GM23248 (cell line): Measurements from ENCODE around the gene RALGDS. TPM values are rescaled to one million over a fixed set of nuclear protein-coding genes. Genes with fewer than 3 reads are reported as not detected.
A peak's percentile ranks its signal among the peaks of the same experiment; 100 is the strongest.

Experiments used
- DNase-seq: peaks from one replicate; pipeline ENCODE4 v3.0.0-alpha.2; 2015
- H2AFZ ChIP-seq: fragments of 200-600 bp; sonication (generic); 2 replicates; pipeline ENCODE4 v1.6.1; 2016; ENCODE audit warnings: antibody characterized with exemption
- H3F3A ChIP-seq: fragments of 200-600 bp; sonication (generic); 2 replicates; pipeline ENCODE4 v1.6.1; 2016; ENCODE audit warnings: mild to moderate bottlenecking, antibody characterized with exemption, mixed run types; ENCODE audit not compliant: insufficient read depth
- H3K27ac ChIP-seq: fragments of 200-600 bp; sonication (generic); 2 replicates; pipeline ENCODE4 v1.5.1; 2016; ENCODE audit warnings: mild to moderate bottlenecking
- H3K27me3 ChIP-seq: fragments of 200-600 bp; sonication (generic); replicated peaks from 2 replicates; pipeline ENCODE4 v1.6.1; 2016; ENCODE audit warnings: mild to moderate bottlenecking; ENCODE audit not compliant: insufficient read depth
- H3K36me3 ChIP-seq: fragments of 200-600 bp; sonication (generic); 2 replicates; pipeline ENCODE4 v1.6.1; 2016; ENCODE audit warnings: low read depth, mild to moderate bottlenecking
- H3K4me1 ChIP-seq: fragments of 200-600 bp; sonication (generic); 2 replicates; pipeline ENCODE4 v1.6.1; 2016; ENCODE audit warnings: mild to moderate bottlenecking; ENCODE audit not compliant: insufficient read depth
- H3K4me2 ChIP-seq: fragments of 200-600 bp; sonication (generic); one replicate; pipeline ENCODE4 v1.6.1; 2016; ENCODE audit warnings: mild to moderate bottlenecking; ENCODE audit not compliant: unreplicated experiment
- H3K4me3 ChIP-seq: fragments of 200-600 bp; sonication (generic); 2 replicates; pipeline ENCODE4 v1.5.1; 2016; ENCODE audit warnings: mild to moderate bottlenecking
- H3K79me2 ChIP-seq: fragments of 200-600 bp; sonication (generic); 2 replicates; pipeline ENCODE4 v1.6.1; 2016; ENCODE audit warnings: mild to moderate bottlenecking; ENCODE audit not compliant: insufficient read depth
- H3K9ac ChIP-seq: fragments of 200-600 bp; sonication (generic); 2 replicates; pipeline ENCODE4 v1.6.1; 2016; ENCODE audit warnings: mild to moderate bottlenecking
- H3K9me2 ChIP-seq: fragments of 200-600 bp; sonication (generic); 2 replicates; pipeline ENCODE4 v1.6.1; 2016; ENCODE audit warnings: mixed run types, mild to moderate bottlenecking, moderate library complexity; ENCODE audit not compliant: insufficient read depth
- H3K9me3 ChIP-seq: fragments of 200-600 bp; sonication (generic); one replicate; pipeline ENCODE4 v1.6.1; 2017; ENCODE audit warnings: low read depth
- H4K20me1 ChIP-seq: fragments of 200-600 bp; sonication (generic); 2 replicates; pipeline ENCODE4 v1.6.0; 2016; ENCODE audit not compliant: insufficient read depth
- EZH2 ChIP-seq: fragments of 200-600 bp; sonication (generic); IDR thresholded peaks from 2 replicates; pipeline ENCODE4 v1.6.1; 2018; ENCODE audit warnings: antibody characterized with exemption, mild to moderate bottlenecking; ENCODE audit not compliant: insufficient read depth, poor library complexity, severe bottlenecking
- EZH2phosphoT487 ChIP-seq: fragments of 200-600 bp; sonication (generic); IDR thresholded peaks from 2 replicates; pipeline ENCODE4 v1.6.1; 2018; ENCODE audit warnings: antibody characterized with exemption, moderate library complexity, mild to moderate bottlenecking, low read depth; ENCODE audit not compliant: insufficient read depth
- WGBS, 2 experiments: methylation state at CpG; one replicate each; pipeline ENCODE4 v1.1.6; 2015 to 2017; ENCODE audit warnings: low lambda C conversion rate in 2 of 2, low coverage in 1 of 2; ENCODE audit errors: missing lambda C conversion rate in 2 of 2; 5-methylcytosine and 5-hydroxymethylcytosine counted together
- in situ Hi-C: fragments of 300-500 bp; cut with MboI; formaldehyde crosslinking; loops from 2 replicates; pipeline ENCODE4 v1.15.0; 2020
- polyA plus RNA-seq: library from polyadenylated mRNA; unstranded; fragments of >200 nt; fragmentation: Nextera tagmentation; extraction: Ambion mirVana; gene quantifications from 2 replicates; pipeline ENCODE4 v1.2.1, GENCODE V29; 2016
- total RNA-seq: library from RNA; depleted of rRNA; stranded (reverse); fragments of >200 nt; shearing (Covaris generic); gene quantifications from 2 replicates; pipeline ENCODE4 v1.2.3, GENCODE V29; 2014

The RALGDS gene
- total and polyA plus RNA-seq, 2 experiments from 2014 or later, result 8.9 to 21.7 TPM

DNA sequence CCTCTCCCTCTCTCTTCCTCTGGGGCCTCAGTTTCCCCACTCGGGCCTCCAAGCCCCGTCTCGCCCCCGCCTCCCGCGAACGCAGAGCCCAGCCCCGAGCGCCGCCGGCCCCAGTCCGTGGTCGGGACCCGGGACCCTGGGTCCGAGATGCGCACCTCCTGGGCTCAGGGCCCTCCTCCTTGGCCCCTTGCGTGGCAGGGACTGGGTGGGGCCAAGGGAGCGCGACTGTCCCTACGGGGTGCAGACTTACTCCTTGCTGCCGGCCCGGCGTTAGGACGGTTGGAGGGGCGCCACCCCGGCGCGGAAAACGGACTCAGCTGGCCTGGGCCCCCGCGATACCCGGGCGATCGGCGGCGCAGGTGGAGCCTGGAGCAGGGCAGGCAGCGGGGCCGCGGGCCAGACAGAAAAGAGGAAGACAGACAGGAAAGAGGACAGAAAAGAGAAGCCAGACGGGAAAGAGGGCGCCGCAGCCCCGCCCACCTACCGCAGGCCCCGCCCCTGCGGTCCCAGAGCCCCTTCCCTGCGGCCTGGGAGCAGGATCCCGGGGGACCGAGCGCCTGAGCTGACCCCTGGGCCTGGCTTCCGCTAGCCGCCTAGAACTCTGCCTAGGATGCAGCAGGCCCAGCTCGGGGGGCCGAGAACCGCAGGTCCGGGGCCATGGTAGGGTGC lies 42.6 kb upstream of the RALGDS start, which contains the start of gene GBGT1:
TSS of gene GBGT1 (minus strand) at position 411 of the 669 bp plus-strand sequence. CDS start 1,502 bp downstream, outside the sequence.
- in situ Hi-C loops, result no loop called here
- Histone ChIP-seq H4K20me1 (no peaks in the 10 kb centered on the region), H3F3A (no peaks in the 10 kb centered on the region), H3K9ac (peak within 1 kb of the TSS; percentile 80), H3K79me2 (no peaks in the 10 kb centered on the region), H3K27me3 (no peaks in the 10 kb centered on the region), H3K27ac (no peak within 1 kb of the TSS), H3K9me2 (no peaks in the 10 kb centered on the region), H3K4me1 (no peaks in the 10 kb centered on the region), H2AFZ (peak within 1 kb of the TSS; percentile 97), H3K4me3 (peak within 1 kb of the TSS; percentile 84), H3K9me3 (no peaks in the 10 kb centered on the region), H3K4me2 (peak within 1 kb of the TSS; percentile 86), H3K36me3 (no peaks in the 10 kb centered on the region)
- TF ChIP-seq EZH2 (no peak), EZH2phosphoT487 (no peak)
- peak; percentile 53 for DNase-seq
- WGBS, 2 experiments, result 1 to 2% methylated on average over 35 to 42 of the region's 56 CpGs

DNA sequence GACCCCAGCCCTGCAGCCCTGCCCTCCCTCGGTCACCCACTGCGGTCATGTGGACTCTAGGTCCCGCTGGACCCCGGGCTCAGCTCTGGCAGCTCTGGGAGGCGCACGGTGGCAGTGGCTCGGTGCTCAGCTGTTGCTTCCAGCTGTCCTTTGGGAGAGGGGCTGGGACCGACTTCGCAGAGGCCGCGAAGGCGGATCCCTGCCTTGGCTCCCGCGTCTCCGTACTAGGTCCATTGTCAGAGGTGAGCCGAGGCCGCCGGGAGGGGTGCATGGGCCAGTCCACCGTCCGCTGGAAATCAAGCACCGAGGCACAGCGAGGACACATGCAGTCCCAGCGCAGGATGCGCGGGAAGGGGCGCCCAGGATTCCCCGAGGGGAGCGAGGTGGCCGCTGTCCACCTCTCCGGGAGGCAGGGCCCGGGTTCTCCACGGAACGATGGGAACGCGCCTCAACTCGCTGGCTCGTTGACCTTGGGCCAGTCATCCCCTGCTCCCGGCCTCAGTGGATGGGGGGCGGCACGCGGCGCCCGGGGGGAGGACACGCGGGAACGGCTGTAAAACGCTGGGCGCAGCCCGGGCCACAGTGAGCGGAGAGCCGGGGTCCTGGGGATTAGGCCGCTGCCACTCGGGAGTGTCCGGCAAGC lies 41.9 kb upstream of the RALGDS start:
- peak; percentile 24 for DNase-seq
- 57 to 61% methylated on average over 19 to 29 of the region's 54 CpGs for WGBS, 2 experiments

DNA sequence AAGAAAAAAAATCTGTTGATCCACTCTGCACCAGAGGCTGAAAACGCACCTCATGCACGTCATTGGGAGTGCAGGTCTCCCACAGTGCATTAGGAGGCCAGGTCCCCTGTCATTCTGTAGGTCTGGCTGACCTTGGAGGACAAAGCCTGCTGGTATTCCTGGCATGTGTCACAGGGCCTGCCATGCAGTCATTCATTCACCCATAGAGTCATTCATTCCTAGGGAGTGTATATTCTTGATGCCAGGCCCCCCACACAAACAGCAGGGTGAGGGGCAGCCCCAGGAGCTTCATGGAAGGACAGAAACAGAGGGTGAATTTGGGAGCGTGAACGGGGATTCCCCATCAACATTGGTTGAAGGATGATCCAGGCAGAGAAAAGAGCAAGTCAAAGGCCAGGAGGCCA lies 40.5 kb upstream of the RALGDS start:
- TF ChIP-seq EZH2 (no peak), EZH2phosphoT487 (no peak)
- H4K20me1 ChIP-seq, result no peaks in the 10 kb centered on the region
- no peak overlapping the region for H3K4me3 ChIP-seq
- in situ Hi-C loops, result no loop called here
- H3K79me2 ChIP-seq, result no peaks in the 10 kb centered on the region
- no peak for DNase-seq
- H3K4me1 ChIP-seq, result no peaks in the 10 kb centered on the region
- H2AFZ ChIP-seq, result no peak overlapping the region
- H3K4me2 ChIP-seq, result no peak overlapping the region
- no peak overlapping the region for H3K27ac ChIP-seq
- no peaks in the 10 kb centered on the region for H3K36me3 ChIP-seq
- H3K9ac ChIP-seq, result no peak overlapping the region
- 77 to 82% methylated on average over 4 of the region's 4 CpGs for WGBS, 2 experiments
- H3K9me3 ChIP-seq, result no peaks in the 10 kb centered on the region
- H3K9me2 ChIP-seq, result no peaks in the 10 kb centered on the region
- no peaks in the 10 kb centered on the region for H3K27me3 ChIP-seq
- H3F3A ChIP-seq, result no peaks in the 10 kb centered on the region

More for the DNA sequence above, 41.9 kb upstream of the RALGDS start:
- no peaks in the 10 kb centered on the region for H3K27me3 ChIP-seq
- H2AFZ ChIP-seq, result peak overlapping the region; percentile 97
- H4K20me1 ChIP-seq, result no peaks in the 10 kb centered on the region
- H3F3A ChIP-seq, result no peaks in the 10 kb centered on the region
- H3K36me3 ChIP-seq, result no peaks in the 10 kb centered on the region
- peak overlapping the region; percentile 80 for H3K9ac ChIP-seq
- H3K4me3 ChIP-seq, result peak overlapping the region; percentile 84
- TF ChIP-seq EZH2 (no peak), EZH2phosphoT487 (no peak)
- H3K27ac ChIP-seq, result no peak overlapping the region
- in situ Hi-C loops, result no loop called here
- peak overlapping the region; percentile 86 for H3K4me2 ChIP-seq
- H3K9me3 ChIP-seq, result no peaks in the 10 kb centered on the region
- no peaks in the 10 kb centered on the region for H3K4me1 ChIP-seq
- H3K9me2 ChIP-seq, result no peaks in the 10 kb centered on the region
- H3K79me2 ChIP-seq, result no peaks in the 10 kb centered on the region

DNA sequence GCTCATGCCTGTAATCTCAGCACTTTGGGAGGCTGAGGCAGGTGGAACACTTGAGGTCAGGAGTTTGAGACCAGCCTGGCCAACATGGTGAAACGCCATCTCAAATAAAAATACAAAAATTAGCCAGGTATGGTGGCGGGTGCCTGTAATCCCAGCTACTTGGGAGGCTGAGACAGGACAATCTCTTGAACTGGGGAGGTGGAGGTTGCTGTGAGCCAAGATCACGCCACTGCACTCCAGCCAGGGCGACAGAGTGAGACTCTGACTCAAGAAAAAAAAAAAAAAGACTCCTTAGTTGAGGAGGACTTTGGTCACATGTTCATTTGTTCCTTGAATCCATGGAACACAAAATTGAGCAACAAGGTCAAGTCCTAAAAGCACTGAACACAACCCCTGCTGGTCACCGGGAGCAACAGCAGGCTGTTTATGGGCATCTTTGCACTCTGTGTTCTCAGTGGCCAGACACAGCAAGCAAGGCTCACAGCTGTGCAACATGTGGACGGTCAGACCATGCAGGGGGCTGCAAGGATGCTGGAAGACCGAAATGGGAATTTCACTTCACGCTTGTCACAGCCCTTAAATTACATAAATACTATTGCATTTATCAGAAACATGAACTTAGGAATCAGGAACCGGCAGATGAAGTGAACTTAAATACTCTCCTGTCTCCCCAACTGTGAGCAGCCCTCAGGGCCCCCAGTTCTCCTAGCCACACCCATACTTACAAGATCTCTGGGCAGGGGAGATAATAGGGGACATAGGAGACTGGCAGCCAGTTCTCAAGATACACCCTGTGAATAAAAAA lies 39.9 kb upstream of the RALGDS start:
- Histone ChIP-seq H3K9me3 (no peaks in the 10 kb centered on the region), H4K20me1 (no peaks in the 10 kb centered on the region), H3K36me3 (no peaks in the 10 kb centered on the region), H3K4me3 (no peak overlapping the region), H3K4me1 (no peaks in the 10 kb centered on the region), H3K4me2 (no peak overlapping the region), H3F3A (no peaks in the 10 kb centered on the region), H3K27me3 (no peaks in the 10 kb centered on the region), H3K9me2 (no peaks in the 10 kb centered on the region), H3K9ac (no peak overlapping the region), H2AFZ (no peak overlapping the region), H3K27ac (no peak overlapping the region), H3K79me2 (no peaks in the 10 kb centered on the region)
- TF ChIP-seq EZH2phosphoT487, result no peak
- no peak for TF ChIP-seq EZH2
- peak; percentile 84 for DNase-seq
- in situ Hi-C loops, result no loop called here
- WGBS, 2 experiments, result 46 to 52% methylated on average over 9 of the region's 9 CpGs
